Superior temporal gyrus (tissue), 1 donor: ENCODE results near the gene HOXD8.

Source experiments
- DNase-seq: peaks from one replicate; pipeline ENCODE4 v3.0.0-alpha.2; 2016; ENCODE audit errors: extremely low spot score

Gene HOXD8

GRCh38 chr2:176129813-176130146 lies 275 bp downstream of the HOXD8 start:
- no peak for DNase-seq

- no peak for DNase-seq
These were observed 847 bp downstream of the HOXD8 start for GRCh38 chr2:176130147-176130956.

GRCh38 chr2:176130957-176131847 lies 1.7 kb downstream of the HOXD8 start:
- DNase-seq: no peak

- no peak for DNase-seq
These were observed 2.3 kb downstream of the HOXD8 start for GRCh38 chr2:176131848-176132158.

GRCh38 chr2:176132205-176133171 lies 3.0 kb downstream of the HOXD8 start:
- DNase-seq: no peak

GRCh38 chr2:176133389-176133788 lies 3.9 kb downstream of the HOXD8 start:
- no peak for DNase-seq

GRCh38 chr2:176134035-176134434 lies 4.5 kb downstream of the HOXD8 start:
- DNase-seq: no peak

GRCh38 chr2:176135035-176135440 lies 5.5 kb downstream of the HOXD8 start:
- DNase-seq: no peak

GRCh38 chr2:176136374-176137251 lies 7.1 kb downstream of the HOXD8 start:
- no peak for DNase-seq

- DNase-seq: no peak
These were observed 7.7 kb downstream of the HOXD8 start for GRCh38 chr2:176137252-176137580.

- no peak for DNase-seq
These were observed 8.4 kb downstream of the HOXD8 start for GRCh38 chr2:176137906-176138305.

- no peak for DNase-seq
These were observed 9.0 kb downstream of the HOXD8 start for GRCh38 chr2:176138526-176138922.

GRCh38 chr2:176138923-176139660 lies 9.6 kb downstream of the HOXD8 start:
- DNase-seq: no peak

- no peak for DNase-seq
These were observed 10.4 kb downstream of the HOXD8 start for GRCh38 chr2:176139661-176140512.

GRCh38 chr2:176140513-176141317 lies 11.2 kb downstream of the HOXD8 start:
- peak; percentile 70 for DNase-seq

- DNase-seq: no peak
These were observed 12.8 kb downstream of the HOXD8 start for GRCh38 chr2:176142281-176142680.

- no peak for DNase-seq
These were observed 15.8 kb downstream of the HOXD8 start for GRCh38 chr2:176145085-176145969.

GRCh38 chr2:176146101-176146500 lies 16.6 kb downstream of the HOXD8 start:
- DNase-seq: no peak
